Jurkat, Clone E6-1 (cell line): ENCODE measurements around the gene EEF1B2. TPM values are rescaled to one million over a fixed set of nuclear protein-coding genes. Genes with fewer than 3 reads are reported as not detected.
"Not testable (repeated sequence)": the region's sequence is repeated elsewhere in the genome, so short reads cannot be mapped to it uniquely, and the experiment has no call there.

Experiments used
- DNase-seq: peaks from one replicate; pipeline ENCODE4 v3.0.0-alpha.2; 2011; ENCODE audit warnings: low read depth, low spot score
- H3K4me3 ChIP-seq: 2 replicates; pipeline ENCODE4 v1.5.1; 2011; ENCODE audit warnings: mild to moderate bottlenecking, low read length, control low read depth, moderate library complexity
- polyA plus RNA-seq: library from polyadenylated mRNA; unstranded; fragments of >200 nt; gene quantifications from one replicate; pipeline ENCODE4 v1.2.1, GENCODE V29; 2012; ENCODE audit warnings: missing spikeins; ENCODE audit not compliant: insufficient read length, insufficient read depth

Gene EEF1B2
- polyA plus RNA-seq, result 1,512 TPM

DNA sequence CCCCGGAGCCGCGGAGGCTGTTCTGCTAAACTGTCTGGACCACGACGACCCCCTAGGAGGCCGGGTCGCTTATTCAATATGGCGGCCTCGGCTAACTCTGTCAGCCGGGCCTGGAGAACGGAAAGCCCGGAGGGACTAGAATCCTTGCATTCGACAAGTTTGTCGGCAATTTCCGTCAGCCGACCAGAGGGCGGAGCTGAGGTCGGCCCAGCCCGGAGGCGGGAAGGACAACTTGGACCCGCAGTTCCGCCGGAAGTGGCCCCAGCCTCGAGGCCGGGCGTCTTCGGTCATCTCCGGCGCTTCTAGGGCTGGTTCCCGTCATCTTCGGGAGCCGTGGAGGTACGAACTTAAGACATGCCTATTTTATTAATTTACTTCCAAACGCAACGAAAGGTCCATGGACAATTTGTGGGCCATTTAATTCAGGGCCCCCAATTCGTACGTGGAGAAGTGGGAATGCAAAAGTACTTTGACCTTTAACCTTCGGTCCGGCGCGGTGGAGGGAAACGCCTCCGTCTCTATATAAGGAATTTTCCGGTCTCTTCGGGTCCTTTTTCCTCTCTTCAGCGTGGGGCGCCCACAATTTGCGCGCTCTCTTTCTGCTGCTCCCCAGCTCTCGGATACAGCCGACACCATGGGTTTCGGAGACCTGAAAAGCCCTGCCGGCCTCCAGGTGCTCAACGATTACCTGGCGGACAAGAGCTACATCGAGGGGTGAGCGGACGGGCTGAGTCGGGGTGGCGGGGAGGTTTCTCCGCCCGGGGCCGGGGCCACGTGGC, at the start of gene EEF1B2, which contains the start of gene NDUFS1:
Gene EEF1B2 (plus strand): TSS at position 550 of the 779 bp plus-strand sequence. CDS start 85 bp downstream, at position 635.
Gene NDUFS1 (minus strand): TSS at position 99 of the 779 bp plus-strand sequence. CDS start 5,766 bp downstream, outside the sequence.
- peak; percentile 98 for DNase-seq
- H3K4me3 ChIP-seq, result peak within 1 kb of the TSS; percentile 100

DNA sequence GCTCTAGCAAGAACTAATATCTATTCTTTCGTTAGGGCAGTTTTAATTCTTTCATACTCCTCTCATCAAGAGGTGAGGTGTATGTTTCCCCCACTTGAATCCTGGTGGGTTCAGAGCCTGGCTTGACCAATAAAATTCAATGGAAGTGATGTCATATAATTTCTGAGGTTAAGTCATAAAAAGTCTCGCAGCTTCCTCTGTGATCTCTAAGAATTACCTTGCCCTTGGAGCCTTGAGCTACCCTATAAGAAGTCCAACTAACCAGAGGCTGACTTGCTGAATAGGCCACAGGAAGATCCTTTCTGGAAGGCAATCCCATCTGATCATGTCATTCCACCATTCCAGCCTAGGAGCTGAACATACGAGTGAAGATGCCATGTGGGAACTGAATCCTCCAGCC, 47.6 kb upstream of the EEF1B2 start:
- DNase-seq, result no peak
- no peak overlapping the region for H3K4me3 ChIP-seq

DNA sequence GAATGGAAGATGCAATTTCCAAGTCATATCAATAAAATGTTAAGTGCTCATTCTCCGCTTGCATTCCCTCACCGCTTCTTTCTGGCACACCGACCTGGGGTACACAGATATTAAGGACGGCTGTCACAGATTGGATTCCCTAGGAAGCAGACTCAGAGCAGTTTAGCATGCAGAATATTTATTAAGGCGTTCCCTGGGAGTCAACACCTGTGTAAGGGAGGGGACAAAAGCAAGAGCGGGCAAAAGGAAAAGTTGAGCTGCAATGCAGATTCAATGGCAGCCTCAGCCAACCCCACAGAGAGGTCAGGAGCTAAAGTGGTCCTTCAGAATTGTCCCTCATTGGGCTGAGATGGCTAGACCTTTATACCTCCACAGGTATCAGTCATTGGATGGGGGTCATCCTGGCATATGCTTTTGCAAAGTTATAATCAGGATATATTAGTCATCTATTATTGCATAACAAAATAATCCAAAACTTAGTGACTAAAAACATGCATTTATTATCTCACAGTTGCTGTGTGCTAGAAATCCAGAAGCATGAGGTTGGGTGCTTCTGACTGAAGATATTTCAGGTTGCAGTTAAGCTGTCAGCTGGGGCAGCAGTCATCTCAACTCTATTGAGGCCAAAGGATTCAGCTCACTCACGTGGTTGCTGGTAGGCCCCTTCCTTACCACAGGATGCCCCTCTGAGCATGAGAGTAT, 46.7 kb upstream of the EEF1B2 start:
- DNase-seq, result no peak
- H3K4me3 ChIP-seq, result no peak overlapping the region

DNA sequence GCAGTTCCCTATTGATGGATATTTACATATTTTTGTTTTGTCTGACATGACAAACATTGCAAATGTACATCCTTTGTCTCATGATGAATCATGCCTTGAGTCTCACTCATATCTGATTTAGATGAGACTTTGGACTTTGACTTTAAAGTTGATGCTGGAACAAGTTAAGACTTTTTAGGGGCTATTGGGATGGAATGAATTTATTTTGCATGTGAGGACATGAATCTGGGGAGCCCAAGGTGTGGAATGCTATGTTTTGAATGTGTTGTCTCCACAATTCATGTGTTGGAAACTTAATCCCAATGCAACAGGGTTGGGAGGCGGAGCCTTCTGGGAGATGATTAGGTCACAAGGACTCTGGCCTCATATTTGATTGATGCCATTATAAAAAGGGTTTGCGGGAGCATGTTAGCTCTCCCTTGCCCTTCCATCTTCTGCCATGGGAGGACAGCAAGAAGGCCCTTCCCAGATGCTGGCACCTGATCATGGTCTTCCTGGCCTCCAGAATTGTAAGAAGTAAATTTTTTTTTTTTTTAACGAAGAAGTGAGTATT, 44.6 kb upstream of the EEF1B2 start:
- DNase-seq, result no peak
- H3K4me3 ChIP-seq, result no peak overlapping the region

DNA sequence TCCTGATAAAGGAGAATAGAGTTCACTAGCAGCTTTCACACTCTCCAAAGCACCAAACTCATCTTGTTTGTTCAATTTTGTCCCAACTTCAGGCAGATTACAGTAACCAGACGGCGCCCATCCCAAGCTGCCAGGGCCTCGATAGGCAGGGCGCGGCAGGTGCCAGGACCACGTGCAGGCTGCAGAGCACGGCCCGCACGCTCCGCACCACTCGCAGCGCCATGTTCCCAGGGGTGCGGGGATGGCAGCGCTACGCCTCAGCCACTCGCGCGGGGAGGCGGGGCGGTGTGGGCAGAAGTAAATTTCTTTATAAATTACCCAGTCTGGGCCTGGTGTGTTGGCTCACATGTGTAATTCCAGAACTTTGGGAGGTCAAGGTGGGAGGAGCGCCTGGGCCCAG, 43.4 kb upstream of the EEF1B2 start:
- no peak overlapping the region for H3K4me3 ChIP-seq
- no peak for DNase-seq

DNA sequence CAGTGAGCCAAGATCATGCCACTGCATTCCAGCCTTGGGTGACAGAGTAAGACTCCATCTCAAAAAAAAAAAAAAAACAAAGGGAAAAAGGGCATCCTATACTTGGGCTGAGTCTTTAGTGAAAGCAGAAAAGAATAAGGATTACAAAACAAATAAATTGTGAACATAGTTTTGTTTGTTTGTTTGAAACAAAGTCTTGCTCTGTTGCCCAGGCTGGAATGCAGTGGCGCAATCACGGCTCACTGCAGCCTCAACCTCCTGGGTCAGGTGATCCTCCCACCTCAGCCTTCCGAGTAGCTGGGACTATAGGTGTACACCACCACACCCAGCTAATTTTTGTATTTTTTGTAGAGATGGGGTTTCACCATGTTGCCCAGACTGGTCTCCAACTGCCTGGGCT, 37.1 kb upstream of the EEF1B2 start:
- not testable (repeated sequence) for H3K4me3 ChIP-seq, DNase-seq

DNA sequence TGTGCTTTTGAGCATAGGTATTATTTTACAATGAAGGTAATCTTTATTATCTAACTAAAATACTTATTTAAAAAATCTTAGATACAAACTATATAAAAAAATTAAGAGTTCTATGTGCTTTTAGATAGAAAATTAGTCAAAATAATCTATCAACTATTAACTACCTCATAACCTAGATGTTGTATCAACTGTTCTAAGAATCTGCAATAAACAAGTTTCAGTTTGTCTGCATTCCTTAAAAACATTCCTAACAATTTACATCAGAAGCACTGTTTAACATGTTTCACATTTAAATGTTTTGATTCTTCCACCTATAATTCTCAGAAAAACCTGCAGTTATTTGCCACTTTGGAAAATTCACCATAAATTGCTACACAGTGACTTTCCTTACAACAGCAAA, 33.8 kb upstream of the EEF1B2 start:
- no peak overlapping the region for H3K4me3 ChIP-seq
- no peak for DNase-seq

DNA sequence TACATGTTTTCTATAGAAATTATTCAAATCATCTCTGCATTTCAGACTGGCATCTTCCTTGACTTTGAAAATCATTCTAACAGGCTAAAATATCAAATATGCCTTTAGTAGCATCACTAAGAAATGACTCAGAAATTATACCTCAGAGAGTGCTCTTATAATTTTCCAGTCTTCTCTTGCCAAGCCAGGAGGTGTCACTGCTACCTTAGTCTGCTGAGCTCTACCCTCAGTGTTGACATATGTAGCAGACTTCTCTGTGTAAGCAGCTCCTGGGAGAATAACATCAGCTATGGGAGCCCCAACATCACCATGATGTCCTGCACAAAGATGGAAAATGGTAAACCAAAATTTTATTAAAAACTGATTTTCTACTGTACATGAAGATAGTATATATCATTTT, 32.0 kb upstream of the EEF1B2 start:
- no peak for DNase-seq
- no peak overlapping the region for H3K4me3 ChIP-seq

DNA sequence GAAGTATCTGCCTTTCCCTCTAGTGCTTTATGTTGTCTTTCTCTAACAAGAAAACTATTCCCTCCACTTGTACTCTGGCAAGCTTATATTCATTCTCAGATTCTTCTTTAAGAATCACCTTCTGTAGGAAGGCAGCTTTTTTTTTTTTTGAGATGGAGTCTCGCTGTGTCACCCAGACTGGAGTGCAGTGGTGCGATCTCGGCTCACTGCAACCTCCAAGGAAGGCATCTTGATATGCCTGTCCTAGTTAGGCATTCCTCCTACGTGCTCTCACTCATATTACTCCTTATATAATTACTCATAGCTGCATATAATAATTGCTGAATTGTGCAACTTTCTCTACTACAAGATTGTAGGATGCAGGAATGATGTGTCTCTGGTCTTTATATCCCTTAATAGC, 16.2 kb upstream of the EEF1B2 start:
- no peak for DNase-seq
- no peak overlapping the region for H3K4me3 ChIP-seq

DNA sequence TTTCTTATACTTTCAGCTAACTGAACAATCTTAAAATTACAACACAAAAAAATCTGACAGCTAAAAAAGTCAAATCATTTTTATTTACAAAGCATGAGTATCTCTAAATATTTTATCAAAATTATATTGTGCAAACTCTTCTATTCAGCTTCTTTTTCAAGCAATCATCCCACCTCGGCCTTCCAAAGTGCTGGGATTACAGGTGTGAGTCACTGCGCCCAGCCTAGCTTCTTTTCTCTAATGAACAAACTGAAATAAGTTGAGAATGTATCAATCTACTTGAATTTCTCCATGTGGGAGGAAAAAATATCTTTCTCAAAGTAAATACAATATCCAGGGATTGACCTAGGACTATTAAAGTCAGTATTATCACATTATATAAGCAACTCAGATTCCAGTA, 15.3 kb upstream of the EEF1B2 start:
- no peak overlapping the region for H3K4me3 ChIP-seq
- DNase-seq, result no peak

DNA sequence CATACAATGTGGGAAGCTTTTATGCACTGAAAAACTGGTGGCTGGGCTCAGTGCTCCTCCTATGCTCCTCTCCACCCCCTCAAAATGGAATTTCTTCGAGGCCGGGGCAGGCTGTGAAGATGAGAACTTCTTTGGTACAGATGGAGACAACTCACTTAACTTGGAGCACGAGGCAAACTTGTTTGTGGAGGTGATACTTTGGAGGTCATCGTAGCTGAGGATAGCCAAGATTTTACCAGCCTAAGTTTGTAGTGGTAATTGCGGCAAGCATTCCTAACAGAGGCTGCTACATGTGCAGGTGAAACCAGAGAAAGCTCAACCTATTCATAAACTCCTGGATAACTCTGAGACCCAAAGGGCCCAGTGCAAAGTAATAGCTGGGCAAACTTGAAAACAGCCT, 14.0 kb upstream of the EEF1B2 start:
- no peak overlapping the region for H3K4me3 ChIP-seq
- DNase-seq, result no peak

DNA sequence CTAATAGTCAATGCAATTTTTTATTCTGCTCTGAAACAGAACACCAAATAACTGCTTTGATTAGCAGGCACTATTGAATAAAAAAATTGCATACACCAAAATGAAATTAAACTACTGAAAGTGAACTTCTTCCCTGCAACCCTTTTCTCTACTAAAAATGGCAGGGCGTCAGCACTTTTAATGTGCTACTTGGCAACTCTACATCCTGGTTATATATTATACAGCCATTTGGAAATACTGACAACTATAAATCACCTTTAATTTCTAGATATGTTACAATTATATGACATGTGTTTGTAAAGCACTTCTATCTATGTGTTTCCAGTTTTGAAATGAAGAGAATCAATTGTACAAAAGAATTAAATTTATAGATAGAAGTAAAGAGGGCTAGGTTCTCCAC, 10.4 kb upstream of the EEF1B2 start:
- no peak overlapping the region for H3K4me3 ChIP-seq
- no peak for DNase-seq

DNA sequence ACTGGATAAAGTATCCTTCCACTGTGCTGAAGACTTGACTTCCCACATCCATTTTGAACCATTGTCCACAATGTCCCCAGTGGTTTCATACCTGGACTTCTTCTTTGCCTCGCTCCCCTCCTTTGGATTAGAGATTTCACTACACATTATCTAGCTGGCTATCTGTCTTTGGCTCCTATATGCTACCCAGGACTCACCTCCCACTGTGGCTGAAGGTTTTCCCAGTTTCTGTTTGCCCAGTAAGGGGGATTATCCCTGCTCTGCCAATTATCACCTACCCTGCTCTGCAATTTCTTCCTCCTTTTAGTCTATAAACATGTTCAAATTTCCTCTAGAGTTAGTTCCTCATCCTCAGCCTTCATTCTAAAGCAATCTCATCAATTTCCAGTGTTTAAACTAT, 9.5 kb upstream of the EEF1B2 start:
- no peak for DNase-seq
- H3K4me3 ChIP-seq, result no peak overlapping the region

DNA sequence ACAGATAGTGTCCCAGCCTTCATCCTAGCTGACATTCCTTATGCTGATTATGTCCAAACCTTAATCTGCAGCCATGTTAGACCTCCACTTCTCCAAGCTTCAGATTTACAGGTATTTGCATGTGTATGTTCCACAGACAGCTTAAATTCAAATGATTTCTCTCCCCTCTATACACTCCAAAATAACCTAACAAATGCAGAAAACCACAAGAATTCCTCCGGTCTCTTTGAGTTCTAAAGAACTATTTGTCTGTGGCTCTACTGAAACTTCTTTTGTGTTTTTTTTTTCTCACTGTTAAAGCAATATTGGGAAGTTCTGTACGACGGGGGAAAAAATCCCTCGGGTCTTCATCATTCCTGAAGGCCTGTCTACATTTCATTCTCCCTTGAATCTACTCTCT, 9.1 kb upstream of the EEF1B2 start:
- DNase-seq, result no peak
- no peak overlapping the region for H3K4me3 ChIP-seq

DNA sequence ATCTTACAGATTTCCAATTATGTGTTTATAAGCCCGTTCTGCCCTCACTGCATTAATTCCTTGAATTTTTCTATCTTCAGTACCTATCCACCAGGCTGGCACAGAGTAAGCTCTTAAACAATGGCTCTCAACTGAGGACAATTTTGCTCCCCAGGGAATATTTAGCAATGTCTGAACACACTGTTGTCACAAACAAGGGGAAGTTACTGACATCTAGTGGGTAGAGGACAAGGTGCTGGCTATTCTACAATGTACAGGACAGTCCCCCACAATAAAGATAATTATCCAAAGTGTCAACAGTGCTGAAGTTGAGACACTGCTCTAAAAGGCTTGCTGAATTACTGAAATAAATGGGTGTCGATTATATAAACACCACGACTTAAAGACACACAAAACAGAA, 5.5 kb upstream of the EEF1B2 start:
- H3K4me3 ChIP-seq, result no peak overlapping the region
- DNase-seq, result no peak

DNA sequence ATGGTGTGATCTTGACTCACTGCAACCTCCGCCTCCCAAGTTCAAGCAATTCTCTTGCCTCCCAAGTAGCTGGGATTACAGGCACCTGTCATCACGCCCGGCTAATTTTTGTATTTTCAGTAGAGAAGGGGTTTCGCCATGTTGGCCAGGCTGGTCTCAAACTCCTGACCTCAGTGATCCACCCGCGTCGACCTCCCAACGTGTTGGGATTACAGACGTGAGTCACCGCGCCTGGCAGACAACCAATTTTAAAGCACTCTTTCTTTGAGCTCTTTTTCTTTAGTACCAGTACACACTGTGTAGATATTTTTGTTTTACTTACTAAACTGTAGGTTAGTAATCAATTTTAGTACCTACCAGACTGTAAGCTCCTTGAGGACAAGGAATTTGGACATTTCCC, 2.7 kb upstream of the EEF1B2 start:
- H3K4me3 ChIP-seq, DNase-seq: not testable (repeated sequence)

DNA sequence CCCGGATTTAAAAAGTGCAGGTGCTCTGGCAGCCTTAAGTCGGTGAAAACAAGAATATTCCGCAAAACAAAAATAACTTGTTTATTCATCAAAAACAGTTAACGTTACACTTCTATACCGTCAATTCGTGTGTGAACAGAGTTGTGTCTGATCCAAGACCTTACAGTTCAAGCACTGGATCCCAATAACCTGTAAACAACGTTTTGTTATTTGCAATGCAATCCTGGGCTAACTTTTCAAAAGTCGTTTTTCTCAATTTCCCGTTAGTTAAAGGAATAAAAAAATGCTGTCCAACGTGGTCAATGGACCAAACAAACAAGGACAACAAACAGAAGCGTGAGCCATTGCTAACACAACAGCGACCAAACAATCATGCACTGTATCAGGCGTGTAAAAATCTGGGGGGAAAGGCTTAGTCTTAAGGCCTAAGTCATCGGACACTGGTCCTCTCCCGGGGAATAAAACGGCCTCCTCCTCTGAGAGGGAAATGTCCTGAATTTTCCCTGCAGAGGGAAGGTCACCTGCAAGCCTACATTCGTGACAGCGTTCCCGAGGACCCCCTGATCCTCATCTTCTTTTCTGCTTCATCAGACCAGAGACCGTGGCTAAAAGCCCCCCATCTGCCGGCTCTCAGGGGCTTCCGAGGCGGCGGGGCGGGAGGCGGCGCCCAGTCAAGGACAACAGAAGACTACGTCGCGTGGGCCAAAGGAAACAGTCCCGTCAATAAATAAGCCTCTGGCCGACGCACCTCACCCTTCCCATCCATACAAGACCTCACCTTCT, 941 bp upstream of the EEF1B2 start:
- H3K4me3 ChIP-seq, result peak overlapping the region; percentile 100
- no peak for DNase-seq

DNA sequence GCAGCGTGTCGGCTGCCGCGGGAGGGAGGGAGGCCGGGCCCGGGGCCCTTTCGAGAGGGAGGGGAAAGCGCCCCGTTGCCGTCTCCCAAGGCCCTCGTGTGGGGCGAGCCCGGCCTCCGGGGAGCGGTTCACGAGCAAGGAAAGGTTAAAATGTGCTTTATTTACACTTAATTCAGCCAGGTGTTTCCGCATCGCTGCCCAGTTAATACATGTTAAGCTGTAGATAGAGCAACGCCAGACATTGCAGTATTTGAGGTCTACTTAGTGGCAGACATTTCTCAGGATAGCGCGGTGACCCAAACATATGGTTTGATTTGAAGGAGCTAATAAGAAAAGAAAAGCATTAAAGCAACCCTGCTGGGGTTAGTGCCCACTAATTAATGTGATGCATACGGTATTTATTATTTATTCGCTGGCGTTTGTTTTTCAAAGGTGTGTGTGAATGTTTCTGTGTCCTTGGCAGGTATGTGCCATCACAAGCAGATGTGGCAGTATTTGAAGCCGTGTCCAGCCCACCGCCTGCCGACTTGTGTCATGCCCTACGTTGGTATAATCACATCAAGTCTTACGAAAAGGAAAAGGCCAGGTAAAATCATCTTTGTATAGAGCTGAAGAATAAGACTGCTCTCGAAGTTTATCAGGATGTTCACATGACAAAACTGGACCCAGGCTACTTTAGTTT, 571 bp downstream of the EEF1B2 start:
- peak overlapping the region; percentile 100 for H3K4me3 ChIP-seq
- DNase-seq, result no peak

DNA sequence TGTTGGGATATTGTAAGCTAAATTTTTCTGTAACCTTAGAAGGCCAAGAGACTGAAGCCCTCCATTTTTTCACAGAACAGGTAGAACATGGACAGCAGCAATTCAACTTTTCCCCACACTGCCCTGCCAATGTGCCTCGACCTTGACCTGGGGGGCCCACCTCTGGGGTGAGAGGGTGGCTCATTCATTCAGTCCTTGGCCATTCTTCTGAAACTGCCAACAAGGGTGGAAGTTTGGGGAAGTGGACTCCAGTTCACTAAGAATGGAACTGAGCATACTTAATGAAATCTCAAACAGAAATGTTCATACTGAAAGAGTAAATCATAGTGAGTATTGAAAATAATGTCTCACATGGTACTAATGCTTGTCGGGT, 1.1 kb downstream of the EEF1B2 start:
- DNase-seq, result no peak
- peak overlapping the region; percentile 100 for H3K4me3 ChIP-seq
